ENCODE data around the gene DIP2B. TPM values are rescaled to one million over a fixed set of nuclear protein-coding genes. Genes with fewer than 3 reads are reported as not detected.

The DIP2B gene
- total and polyA plus RNA-seq, 2 donors from 2014 or later = 4.6 to 23.3 TPM

DNA sequence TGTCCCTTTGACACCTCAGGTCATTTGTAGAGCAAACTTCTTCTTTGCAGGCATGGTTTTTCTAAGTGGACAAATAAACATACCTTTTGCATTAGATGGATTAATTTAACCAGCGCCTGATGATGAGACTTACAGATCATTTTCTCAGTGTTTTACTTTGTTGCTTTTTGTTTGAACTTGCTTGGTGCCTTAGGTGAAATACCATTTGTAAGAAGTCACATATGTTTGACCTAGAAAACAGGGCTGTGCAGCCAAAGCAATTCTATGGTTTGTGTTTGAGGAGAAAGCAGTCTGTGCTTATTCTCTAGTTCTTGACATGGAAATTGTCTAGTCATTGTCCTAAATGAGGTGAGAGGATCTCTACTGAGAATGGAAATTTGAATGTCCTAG lies 111.1 kb downstream of the DIP2B start:
- Histone ChIP-seq H3K4me3 (ENCODE audit: low read length in 3 of 3) (no peak overlapping the region), H3K27me3 (ENCODE audit: control insufficient read depth, insufficient read depth, low read length) (no peaks in the 10 kb centered on the region), H3K4me1 (ENCODE audit: control insufficient read depth in 2 of 3, insufficient read depth in 2 of 3, low read depth in 1 of 3, low read length in 3 of 3) (peaks cover 0 to 7% (median 3%) of the 10 kb centered on the region in 3 donors), H3K36me3 (ENCODE audit: control insufficient read depth in 2 of 3, insufficient read depth in 3 of 3, low read length in 3 of 3) (no peaks in the 10 kb centered on the region), H3K9ac (ENCODE audit: low read length in 3 of 3) (no peak overlapping the region), H3K27ac (ENCODE audit: low read depth in 2 of 2, low read length in 2 of 2) (no peak overlapping the region), H3K9me3 (ENCODE audit: control insufficient read depth in 2 of 3, insufficient read depth in 1 of 3, low read length in 3 of 3) (no peaks in the 10 kb centered on the region)
- DNase-seq (no peak), FAIRE-seq (no peak)
- TF ChIP-seq, protein P1, sequence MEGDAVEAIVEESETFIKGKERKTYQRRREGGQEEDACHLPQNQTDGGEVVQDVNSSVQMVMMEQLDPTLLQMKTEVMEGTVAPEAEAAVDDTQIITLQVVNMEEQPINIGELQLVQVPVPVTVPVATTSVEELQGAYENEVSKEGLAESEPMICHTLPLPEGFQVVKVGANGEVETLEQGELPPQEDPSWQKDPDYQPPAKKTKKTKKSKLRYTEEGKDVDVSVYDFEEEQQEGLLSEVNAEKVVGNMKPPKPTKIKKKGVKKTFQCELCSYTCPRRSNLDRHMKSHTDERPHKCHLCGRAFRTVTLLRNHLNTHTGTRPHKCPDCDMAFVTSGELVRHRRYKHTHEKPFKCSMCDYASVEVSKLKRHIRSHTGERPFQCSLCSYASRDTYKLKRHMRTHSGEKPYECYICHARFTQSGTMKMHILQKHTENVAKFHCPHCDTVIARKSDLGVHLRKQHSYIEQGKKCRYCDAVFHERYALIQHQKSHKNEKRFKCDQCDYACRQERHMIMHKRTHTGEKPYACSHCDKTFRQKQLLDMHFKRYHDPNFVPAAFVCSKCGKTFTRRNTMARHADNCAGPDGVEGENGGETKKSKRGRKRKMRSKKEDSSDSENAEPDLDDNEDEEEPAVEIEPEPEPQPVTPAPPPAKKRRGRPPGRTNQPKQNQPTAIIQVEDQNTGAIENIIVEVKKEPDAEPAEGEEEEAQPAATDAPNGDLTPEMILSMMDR (IDR thresholded peaks at IDR 0.05; ENCODE audit: borderline replicate concordance, extremely low read depth, insufficient read depth) = no peak
- intact Hi-C loops (cut with DNase I) = no loop called here

DNA sequence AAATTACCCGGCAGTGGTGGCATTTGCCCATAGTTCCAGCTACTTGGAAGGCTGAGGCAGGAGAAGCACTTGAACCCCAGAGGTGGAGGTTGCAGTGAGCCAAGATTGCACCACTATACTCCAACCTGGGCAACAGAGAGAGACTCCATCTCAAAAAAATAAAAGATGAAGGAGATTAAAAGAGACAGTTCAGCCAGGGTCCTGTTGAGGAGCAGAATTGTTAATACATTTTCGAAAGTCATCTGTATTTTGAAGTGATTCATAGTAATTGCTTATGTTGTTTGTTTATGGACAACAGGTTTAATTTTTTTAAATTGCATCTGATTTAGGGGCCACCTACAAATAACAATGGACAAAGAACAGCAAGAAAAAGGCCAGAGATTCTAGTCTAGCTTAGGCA lies 112.9 kb downstream of the DIP2B start:
- no peak overlapping the region for H3K4me3 ChIP-seq (ENCODE audit: low read length in 3 of 3)
- no peak overlapping the region for H3K9ac ChIP-seq (ENCODE audit: low read length in 3 of 3)
- H3K27ac ChIP-seq (ENCODE audit: low read depth in 2 of 2, low read length in 2 of 2) = no peak overlapping the region
- H3K36me3 ChIP-seq (ENCODE audit: control insufficient read depth in 2 of 3, insufficient read depth in 3 of 3, low read length in 3 of 3) = no peaks in the 10 kb centered on the region
- no peak for DNase-seq
- TF ChIP-seq, protein P1 (IDR thresholded peaks at IDR 0.05; ENCODE audit: borderline replicate concordance, extremely low read depth, insufficient read depth) = no peak
- FAIRE-seq = no peak
- intact Hi-C loops (cut with DNase I) = no loop called here
- no peaks in the 10 kb centered on the region for H3K9me3 ChIP-seq (ENCODE audit: control insufficient read depth in 2 of 3, insufficient read depth in 1 of 3, low read length in 3 of 3)
- peaks cover 0 to 16% (median 3%) of the 10 kb centered on the region in 3 donors for H3K4me1 ChIP-seq (ENCODE audit: control insufficient read depth in 2 of 3, insufficient read depth in 2 of 3, low read depth in 1 of 3, low read length in 3 of 3)
- no peaks in the 10 kb centered on the region for H3K27me3 ChIP-seq (ENCODE audit: control insufficient read depth, insufficient read depth, low read length)

DNA sequence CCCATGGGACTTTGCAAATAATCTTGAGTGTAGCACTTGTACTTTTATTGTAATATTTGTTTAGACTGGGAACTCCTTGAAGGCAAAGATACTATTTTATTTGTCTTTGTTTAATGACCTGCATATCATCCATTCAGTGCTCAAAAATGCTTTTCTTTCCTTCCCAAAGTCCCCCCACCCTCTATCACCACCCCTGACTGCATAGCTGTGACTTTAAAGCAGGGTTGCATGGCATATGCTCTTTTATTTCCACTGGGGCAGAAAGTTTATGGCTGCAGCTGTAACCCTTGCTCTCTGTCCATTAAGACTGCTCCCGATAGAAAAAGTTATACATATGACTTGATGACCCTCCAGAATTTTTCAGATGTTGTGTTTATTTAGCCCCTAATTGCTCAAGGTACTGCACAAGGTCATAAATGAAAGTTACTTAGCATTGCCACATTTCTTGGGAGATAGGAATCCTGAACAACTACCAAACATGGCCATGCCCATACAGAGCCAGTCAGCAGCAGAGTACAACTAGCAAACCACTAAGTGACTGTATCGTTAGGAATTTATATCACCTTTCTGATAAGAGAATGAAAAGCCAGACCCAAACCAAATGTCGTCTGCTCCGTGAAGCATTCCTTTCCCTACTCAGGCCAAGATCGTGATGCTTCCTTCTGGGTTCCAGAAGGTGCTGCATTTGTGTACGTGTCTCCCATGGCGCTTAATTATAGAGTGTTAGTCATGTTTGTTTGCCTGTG lies 114.3 kb downstream of the DIP2B start:
- no peaks in the 10 kb centered on the region for H3K9me3 ChIP-seq (ENCODE audit: control insufficient read depth in 2 of 3, insufficient read depth in 1 of 3, low read length in 3 of 3)
- H3K9ac ChIP-seq (ENCODE audit: low read length in 3 of 3) = no peak overlapping the region

More for the DNA sequence above, 114.3 kb downstream of the DIP2B start:
- Histone ChIP-seq H3K36me3 (ENCODE audit: control insufficient read depth in 2 of 3, insufficient read depth in 3 of 3, low read length in 3 of 3) (no peaks in the 10 kb centered on the region), H3K4me3 (ENCODE audit: low read length in 3 of 3) (no peak overlapping the region), H3K27ac (ENCODE audit: low read depth in 2 of 2, low read length in 2 of 2) (no peak overlapping the region), H3K27me3 (ENCODE audit: control insufficient read depth, insufficient read depth, low read length) (no peaks in the 10 kb centered on the region), H3K4me1 (ENCODE audit: control insufficient read depth in 2 of 3, insufficient read depth in 2 of 3, low read depth in 1 of 3, low read length in 3 of 3) (peaks cover 0 to 16% (median 3%) of the 10 kb centered on the region in 3 donors)
- no peak for DNase-seq
- intact Hi-C loops (cut with DNase I) = no loop called here
- no peak for FAIRE-seq
- TF ChIP-seq, protein P1 (IDR thresholded peaks at IDR 0.05; ENCODE audit: borderline replicate concordance, extremely low read depth, insufficient read depth) = no peak
